Stimulated activated CD8-positive, alpha-beta memory T cell treated with anti-CD3 and anti-CD28 coated beads, Interleukin-15, amount 100 ng/mL, for 48 hours (primary cell): ENCODE measurements around the gene KCTD10.
"Not testable (repeated sequence)": the region's sequence is repeated elsewhere in the genome, so short reads cannot be mapped to it uniquely, and the experiment has no call there.

Experiments used
- DNase-seq, 2 donors: peaks; one replicate each; pipeline ENCODE4 v3.0.0-alpha.2; 2020; ENCODE audit warnings: low read depth in 2 of 2

KCTD10 gene

DNA sequence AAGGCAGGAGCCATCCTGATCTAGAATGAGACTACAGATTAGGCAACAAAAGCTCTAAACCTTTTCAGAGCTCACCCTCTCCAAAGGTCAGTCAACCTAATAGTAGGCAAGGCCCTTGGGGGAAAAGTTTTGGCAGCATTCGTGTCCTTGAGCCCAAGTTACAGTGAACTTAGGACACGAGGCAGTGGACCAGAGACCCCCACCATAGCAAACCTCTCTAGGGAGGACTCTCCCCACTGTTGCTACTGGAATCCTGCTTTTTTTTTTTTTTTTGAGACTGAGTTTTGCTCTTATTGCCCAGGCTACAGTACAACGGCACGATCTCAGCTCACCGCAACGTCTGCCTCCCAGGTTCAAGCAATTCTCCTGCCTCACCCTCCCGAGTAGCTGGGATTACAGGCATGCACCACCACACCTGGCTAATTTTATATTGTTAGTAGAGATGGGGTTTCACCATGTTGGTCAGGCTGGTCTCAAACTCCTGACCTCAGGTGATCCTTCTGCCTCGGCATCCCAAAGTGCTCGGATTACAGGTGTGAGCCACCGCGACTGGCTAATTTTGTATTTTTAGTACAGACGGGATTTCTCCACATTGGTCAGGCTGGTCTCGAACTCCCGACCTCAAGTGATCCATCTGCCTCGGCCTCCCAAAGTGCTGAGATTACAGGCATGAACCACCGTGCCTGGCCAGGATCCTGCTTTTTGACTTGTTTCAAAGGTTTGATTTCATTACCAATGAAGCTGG, 3.4 kb downstream of the KCTD10 start:
- DNase-seq = not testable (repeated sequence)

- DNase-seq = no peak
Observed at GRCh38 chr12:109473006-109473405, 4.1 kb downstream of the KCTD10 start.

- no peak for DNase-seq
Observed at GRCh38 chr12:109469517-109469916, 7.6 kb downstream of the KCTD10 start.

DNA sequence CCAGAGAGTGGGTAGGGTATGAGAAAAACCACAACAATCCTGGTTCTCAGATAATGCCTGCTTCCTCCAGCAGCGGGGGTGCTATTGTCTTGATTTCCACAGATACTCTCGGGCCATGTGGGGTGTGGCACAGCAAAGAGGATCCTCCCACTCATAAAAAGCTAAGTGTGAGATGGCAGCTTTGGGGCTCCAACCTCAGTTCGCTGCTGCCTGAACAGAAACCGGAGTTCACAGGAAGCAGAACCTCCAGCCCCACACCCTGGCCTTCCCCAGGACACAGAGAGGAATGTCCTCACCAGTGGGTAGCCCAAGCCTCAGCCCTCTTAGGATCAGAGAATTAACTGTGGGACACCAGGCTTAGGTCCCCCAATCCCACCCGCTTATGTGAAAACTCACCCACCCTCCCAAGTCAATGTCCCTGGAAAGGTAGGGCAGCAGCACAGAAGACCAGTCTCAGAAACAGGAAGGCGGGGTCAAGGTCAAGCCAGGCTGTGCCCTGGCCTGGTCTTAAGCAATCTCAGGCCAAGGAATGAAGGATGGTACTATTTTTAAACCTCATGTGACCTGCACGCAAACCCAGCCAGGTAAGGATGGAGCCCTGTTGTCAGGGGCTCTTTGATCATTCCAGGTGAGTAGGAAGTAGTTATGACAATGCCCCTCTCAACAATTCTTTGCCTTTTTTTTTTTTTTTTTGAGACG, 9.0 kb downstream of the KCTD10 start:
- no peak for DNase-seq

- DNase-seq = no peak
Observed at GRCh38 chr12:109466821-109467220, 10.3 kb downstream of the KCTD10 start.

GRCh38 chr12:109466305-109466704, 10.8 kb downstream of the KCTD10 start:
- no peak for DNase-seq

GRCh38 chr12:109464642-109465351, 12.3 kb downstream of the KCTD10 start:
- DNase-seq = no peak

- no peak for DNase-seq
Observed at GRCh38 chr12:109463756-109464155, 13.3 kb downstream of the KCTD10 start.

DNA sequence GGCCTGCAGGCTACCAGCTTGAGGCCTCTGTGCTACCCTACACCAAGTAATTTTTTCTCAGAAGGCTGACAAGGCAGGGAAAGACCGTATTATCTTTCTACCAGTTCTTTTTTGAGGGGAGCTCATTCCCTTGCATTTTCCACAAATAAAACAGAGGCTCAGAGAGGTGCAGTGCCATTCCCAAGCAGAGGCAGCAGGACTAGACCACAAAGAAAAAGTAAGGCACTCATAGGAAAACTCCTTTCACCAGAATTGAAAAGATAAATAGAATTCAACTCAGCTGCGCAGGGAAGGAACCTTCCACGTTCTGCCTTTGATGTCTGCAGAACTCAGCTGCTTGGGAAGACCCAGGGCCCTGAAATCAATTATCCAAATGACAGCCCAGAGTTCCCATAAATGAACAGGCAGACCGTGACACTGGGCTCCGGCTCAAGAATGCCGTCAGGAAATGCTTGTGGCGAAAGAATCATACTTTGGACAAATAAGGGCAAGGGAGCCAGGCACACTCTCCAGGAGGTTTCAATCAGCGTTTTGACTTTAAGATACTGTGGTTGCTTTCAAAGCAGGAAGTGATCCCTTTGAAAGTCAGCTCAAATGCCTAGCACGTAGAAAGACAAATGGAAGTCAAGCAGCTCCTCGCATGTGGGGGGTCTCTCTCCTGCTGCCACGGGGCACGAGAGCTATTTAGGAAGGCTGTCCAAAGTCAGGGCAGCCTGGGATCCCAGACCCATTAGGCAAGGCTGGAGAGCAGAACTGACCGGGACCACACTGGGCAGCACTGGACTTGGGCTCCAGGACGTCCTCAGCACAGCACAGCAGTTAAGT, 14.0 kb downstream of the KCTD10 start:
- DNase-seq = no peak

DNA sequence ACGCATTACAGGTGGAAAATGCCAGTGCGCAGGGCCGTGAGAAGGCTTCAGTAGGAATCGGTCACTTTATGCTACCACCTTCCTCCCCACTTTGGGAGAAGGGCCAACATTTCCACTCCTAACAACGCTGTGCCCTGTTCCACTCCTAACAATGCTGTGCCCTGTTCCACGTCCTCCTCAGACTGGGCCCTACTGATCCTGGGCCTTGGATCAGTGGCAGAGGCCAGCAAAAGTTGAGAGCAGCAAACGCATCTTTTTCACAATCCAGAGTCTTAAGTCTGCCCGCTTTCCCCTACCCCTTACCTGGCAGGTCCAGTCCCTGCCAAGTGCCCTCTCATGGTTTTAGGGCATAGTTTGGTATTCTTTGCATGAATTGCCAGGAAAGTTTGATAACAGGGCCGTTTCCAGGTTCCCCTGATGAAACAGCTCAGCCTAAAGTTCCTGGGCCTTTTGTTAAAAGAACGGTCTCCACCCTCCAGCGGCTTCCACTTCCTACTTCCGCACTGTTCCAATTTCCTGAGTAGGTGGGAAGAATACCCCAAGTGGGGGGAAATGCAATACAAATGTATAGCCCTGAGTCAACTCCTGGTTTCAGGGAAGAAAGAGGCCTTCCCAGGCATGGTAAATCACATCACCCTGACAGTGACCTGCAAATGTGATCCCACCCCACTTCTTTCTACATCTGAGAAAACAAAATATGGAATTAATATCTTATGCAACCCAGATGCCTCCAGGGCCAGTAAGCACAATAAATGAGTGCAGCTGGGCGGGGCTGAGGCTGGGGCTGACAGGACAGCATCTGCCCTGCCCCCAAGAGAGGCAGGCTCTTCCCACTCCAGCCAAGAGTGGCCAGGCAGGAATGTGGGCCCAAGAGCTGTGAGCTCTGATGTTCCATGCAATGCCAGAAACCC, 15.0 kb downstream of the KCTD10 start:
- DNase-seq = no peak

GRCh38 chr12:109461049-109461845, 15.9 kb downstream of the KCTD10 start:
- no peak for DNase-seq

DNA sequence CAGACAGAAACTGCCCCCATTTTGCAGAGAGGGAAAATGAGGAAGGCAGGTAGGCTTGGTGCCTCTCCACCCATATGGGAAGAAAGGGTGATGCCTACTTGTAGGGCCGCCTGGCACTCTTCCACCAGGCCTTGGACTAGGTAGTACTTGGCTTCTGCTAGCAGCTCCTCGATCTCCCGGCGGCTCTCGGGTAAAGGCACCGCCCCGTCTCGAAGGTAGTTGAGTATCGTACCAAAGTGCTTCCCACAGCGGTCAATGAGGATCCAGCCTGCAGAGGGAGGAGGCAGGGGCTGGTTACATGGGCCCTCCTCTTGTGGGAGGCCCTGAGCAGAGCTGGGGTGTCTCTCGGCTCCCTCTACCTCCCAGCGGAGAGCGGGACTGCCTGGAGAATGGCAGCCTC, 16.6 kb downstream of the KCTD10 start:
- DNase-seq = no peak

- no peak for DNase-seq
Observed at GRCh38 chr12:109459247-109459646, 17.9 kb downstream of the KCTD10 start.

DNA sequence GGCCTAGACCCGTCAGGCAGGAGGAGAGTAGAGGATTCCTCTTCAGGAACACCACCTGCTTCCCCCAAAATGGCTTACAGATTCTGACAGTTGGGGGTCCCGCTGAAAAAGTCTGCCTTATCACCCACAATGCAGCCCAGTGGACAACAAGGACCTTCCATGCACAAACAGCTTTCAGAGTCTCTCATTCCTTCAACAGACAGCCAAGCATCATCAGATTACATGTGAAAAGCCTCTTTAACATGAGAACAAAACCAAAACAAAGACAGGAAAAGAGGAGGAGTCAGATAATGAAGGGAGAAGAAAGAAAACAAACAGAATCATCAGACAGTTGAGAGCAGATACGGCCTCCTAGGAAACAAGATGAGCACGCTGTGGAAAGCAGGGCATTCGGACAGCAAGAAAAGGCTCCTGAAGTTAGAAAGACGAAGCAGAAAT, 18.3 kb downstream of the KCTD10 start:
- no peak for DNase-seq

DNA sequence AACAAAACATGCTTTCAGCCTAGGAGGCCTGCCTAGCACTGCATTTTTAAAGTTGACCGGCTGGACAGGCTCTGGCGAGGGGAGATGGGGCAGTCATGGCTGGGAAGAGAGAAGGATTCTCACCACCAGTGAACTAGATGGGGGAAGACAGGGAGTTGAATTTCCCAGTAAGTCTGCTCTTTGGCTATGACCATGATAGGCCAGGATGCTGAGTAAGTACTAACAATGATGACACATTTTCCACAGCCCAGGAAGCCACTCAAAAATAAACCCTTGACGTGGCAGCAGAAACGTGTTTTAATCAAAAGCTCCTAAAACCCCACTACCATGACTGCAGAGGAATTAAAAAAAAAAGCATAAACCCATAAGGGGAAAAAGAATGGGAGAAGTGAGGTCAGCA, 19.0 kb downstream of the KCTD10 start:
- no peak for DNase-seq

GRCh38 chr12:109455706-109456105, 21.4 kb downstream of the KCTD10 start:
- no peak for DNase-seq

DNA sequence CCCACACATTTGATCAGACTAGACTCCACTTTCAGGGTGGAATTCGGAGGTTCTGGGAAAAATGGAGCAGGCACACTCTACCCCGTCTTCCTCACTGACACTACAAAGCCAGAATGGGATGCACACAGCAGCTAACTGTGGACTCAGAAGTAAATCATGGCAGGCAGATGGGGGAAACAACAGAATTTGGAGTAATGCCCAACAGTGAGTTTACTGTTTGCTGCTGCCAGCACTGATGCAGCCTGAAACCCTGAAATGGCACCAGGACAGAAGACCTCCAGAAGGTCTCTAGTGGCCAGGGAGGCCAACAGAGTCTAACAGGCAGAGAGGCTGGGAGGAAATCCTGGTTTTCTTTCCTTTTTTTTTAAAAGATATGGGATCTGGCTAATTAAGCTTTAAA, 24.6 kb downstream of the KCTD10 start:
- no peak for DNase-seq

GRCh38 chr12:109451400-109451799, 25.7 kb downstream of the KCTD10 start:
- DNase-seq = no peak

DNA sequence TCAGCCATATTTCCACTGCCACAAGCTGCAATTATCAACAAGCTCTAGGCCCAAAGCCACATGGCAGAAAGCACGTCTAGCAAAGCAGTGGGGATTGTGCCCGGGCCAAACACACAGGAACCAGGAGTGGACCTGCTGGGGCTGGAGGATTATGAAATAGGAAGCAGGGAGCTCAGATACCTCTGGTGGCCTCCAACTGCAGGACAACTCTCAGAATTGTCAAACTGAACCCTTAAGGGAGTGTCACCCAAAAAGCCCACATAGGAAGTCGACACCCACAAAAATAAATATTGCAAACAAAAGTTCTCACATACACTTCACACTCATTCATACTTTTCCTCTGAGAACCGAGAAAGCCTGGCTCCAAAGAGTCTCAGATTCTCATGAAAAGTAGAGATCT, 26.1 kb downstream of the KCTD10 start:
- DNase-seq = no peak
